Measurements from ENCODE around the gene MBD3L4.

DNA sequence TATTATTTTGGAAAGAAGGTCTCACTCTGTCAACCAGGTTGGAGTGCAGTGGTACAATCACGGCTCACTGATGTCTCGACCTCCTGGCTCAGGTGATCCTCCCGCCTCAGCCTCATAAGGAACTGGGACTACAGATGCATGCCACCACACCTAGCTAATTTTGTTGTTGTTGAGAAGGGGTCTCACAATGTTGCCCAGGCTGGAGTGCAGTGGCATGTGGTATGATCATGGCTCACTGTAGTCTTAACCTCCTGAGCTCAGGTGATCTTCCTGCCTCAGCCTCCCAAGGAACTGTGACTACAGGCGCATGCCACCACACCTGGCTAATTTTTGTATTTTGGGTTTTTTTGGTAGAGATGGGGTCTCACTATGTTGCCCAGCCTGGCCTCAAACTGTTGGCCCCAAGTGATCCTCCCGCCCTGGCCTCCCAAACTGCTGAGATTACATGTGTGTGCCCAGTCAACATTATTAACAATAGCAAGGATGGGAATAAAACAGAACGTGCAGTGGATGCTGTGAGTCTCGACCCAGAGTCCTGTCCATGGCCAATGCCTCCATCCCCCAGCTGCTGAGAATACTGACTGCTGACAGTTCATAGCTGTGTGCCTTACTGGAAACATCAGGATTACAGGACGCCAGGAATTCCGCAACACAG is 23.9 kb upstream of the MBD3L4 start:
- no peak for TF ChIP-seq CTCF (IDR thresholded peaks at IDR 0.05)
- no peak for TF ChIP-seq POLR2A (IDR thresholded peaks at IDR 0.05)
